ENCODE results near the gene CCDC28B. TPM values are rescaled to one million over a fixed set of nuclear protein-coding genes. Genes with fewer than 3 reads are reported as not detected.
A peak's percentile ranks its signal among the peaks of the same experiment; 100 is the strongest.

CCDC28B gene
- total and polyA plus RNA-seq, 3 experiments from 2014 or later = 14.7 to 21.0 (median 20.6) TPM

- ChIA-PET CTCF (interaction anchor here (0.7 to 7.2 kb wide), 21 partner anchors 8 to 138 kb away, joined by 3 to 77 read pairs (median 5); partner anchors contain the start of genes CCDC28B, FAM167B, HDAC1 and LCK), POLR2A (interaction anchor here (0.6 to 2.6 kb wide), 9 partner anchors 9 to 96 kb away, joined by 3 to 31 read pairs (median 4); partner anchors contain the start of genes CCDC28B, HDAC1, LCK and MARCKSL1)
- no peaks in the 10 kb centered on the region for H3K9me3 ChIP-seq (ENCODE audit: low read length)
- no peaks in the 10 kb centered on the region for H3K27me3 Mint-ChIP-seq
- H3K4me1 Mint-ChIP-seq = peaks cover 5 to 32% (median 6%) of the 10 kb centered on the region in 3 donors
- no peak overlapping the region for H3K27ac ChIP-seq (ENCODE audit: low read depth, low read length)
- peak overlapping the region; percentile 89 to 94 (median 92) for H3K4me3 Mint-ChIP-seq
- no peaks in the 10 kb centered on the region for H3K27me3 ChIP-seq (ENCODE audit: insufficient read depth, low read length, poor library complexity, severe bottlenecking)
- H3K36me3 Mint-ChIP-seq = peaks cover 0 to 2% (median 0%) of the 10 kb centered on the region in 3 donors
- peak overlapping the region in 2 of 8 donors; percentile 71 to 88 for H3K27ac Mint-ChIP-seq
- H3K9me3 Mint-ChIP-seq = no peaks in the 10 kb centered on the region
- no peaks in the 10 kb centered on the region for H3K36me3 ChIP-seq (ENCODE audit: insufficient read depth, low read length)
- peaks cover 16% of the 10 kb centered on the region for H3K4me1 ChIP-seq (ENCODE audit: insufficient read depth, low read length)
- peak overlapping the region; percentile 96 for H3K4me3 ChIP-seq (ENCODE audit: low read length)
- no peak for DNase-seq
Observed at GRCh38 chr1:32239790-32240139, 39.4 kb downstream of the CCDC28B start.

GRCh38 chr1:32240140-32240951 lies 40.0 kb downstream of the CCDC28B start:
- peak overlapping the region; percentile 24 for H3K27ac ChIP-seq (ENCODE audit: low read depth, low read length)
- H3K36me3 ChIP-seq (ENCODE audit: insufficient read depth, low read length) = no peaks in the 10 kb centered on the region
- Mint-ChIP-seq H3K9me3 (no peaks in the 10 kb centered on the region), H3K36me3 (peaks cover 0 to 2% (median 0%) of the 10 kb centered on the region in 3 donors), H3K27me3 (no peaks in the 10 kb centered on the region), H3K27ac (peak overlapping the region in 7 of 8 donors; percentile 56 to 88 (median 80)), H3K4me1 (peaks cover 5 to 32% (median 6%) of the 10 kb centered on the region in 3 donors), H3K4me3 (peak overlapping the region; percentile 89 to 94 (median 92))
- H3K9me3 ChIP-seq (ENCODE audit: low read length) = no peaks in the 10 kb centered on the region
- H3K4me3 ChIP-seq (ENCODE audit: low read length) = peak overlapping the region; percentile 96
- DNase-seq = peak; percentile 58 to 76 (median 62)
- H3K27me3 ChIP-seq (ENCODE audit: insufficient read depth, low read length, poor library complexity, severe bottlenecking) = no peaks in the 10 kb centered on the region
- H3K4me1 ChIP-seq (ENCODE audit: insufficient read depth, low read length) = peaks cover 16% of the 10 kb centered on the region
- ChIA-PET CTCF (interaction anchor here (0.7 to 7.2 kb wide), 35 partner anchors 8 to 137 kb away, joined by 3 to 77 read pairs (median 4); partner anchors contain the start of genes CCDC28B, FAM167B, HDAC1 and IQCC), POLR2A (interaction anchor here (0.5 to 2.6 kb wide), 16 partner anchors 8 to 143 kb away, joined by 3 to 31 read pairs (median 4); partner anchors contain the start of genes CCDC28B, HDAC1, LCK and MARCKSL1)

GRCh38 chr1:32241001-32241763 lies 40.8 kb downstream of the CCDC28B start:
- Mint-ChIP-seq H3K36me3 (peaks cover 0 to 2% (median 0%) of the 10 kb centered on the region in 3 donors), H3K4me3 (peak overlapping the region; percentile 89 to 94 (median 92)), H3K27me3 (no peaks in the 10 kb centered on the region), H3K27ac (peak overlapping the region; percentile 56 to 95 (median 76)), H3K4me1 (peaks cover 5 to 32% (median 6%) of the 10 kb centered on the region in 3 donors), H3K9me3 (no peaks in the 10 kb centered on the region)
- POLR2A ChIA-PET = interaction anchor here (0.5 to 2.6 kb wide), 15 partner anchors 10 to 238 kb away, joined by 3 to 31 read pairs (median 4); partner anchors contain the start of genes BSDC1, HDAC1, LCK and MARCKSL1
- peak overlapping the region; percentile 24 for H3K27ac ChIP-seq (ENCODE audit: low read depth, low read length)
- no peaks in the 10 kb centered on the region for H3K36me3 ChIP-seq (ENCODE audit: insufficient read depth, low read length)
- CTCF ChIA-PET = interaction anchor here (0.7 to 7.2 kb wide), 33 partner anchors 8 to 136 kb away, joined by 3 to 77 read pairs (median 4); partner anchors contain the start of genes CCDC28B, FAM167B, HDAC1 and IQCC
- DNase-seq = peak in 1 of 5 donors; percentile 63
- H3K9me3 ChIP-seq (ENCODE audit: low read length) = no peaks in the 10 kb centered on the region
- H3K4me1 ChIP-seq (ENCODE audit: insufficient read depth, low read length) = peaks cover 16% of the 10 kb centered on the region
- no peaks in the 10 kb centered on the region for H3K27me3 ChIP-seq (ENCODE audit: insufficient read depth, low read length, poor library complexity, severe bottlenecking)
- H3K4me3 ChIP-seq (ENCODE audit: low read length) = peak overlapping the region; percentile 96

GRCh38 chr1:32242341-32242851 lies 42.0 kb downstream of the CCDC28B start:
- Mint-ChIP-seq H3K4me3 (peak overlapping the region in 5 of 7 donors; percentile 1 to 51 (median 48)), H3K27ac (peak overlapping the region in 6 of 8 donors; percentile 27 to 83 (median 54))
- POLR2A ChIA-PET = interaction anchor here (0.7 to 0.9 kb wide), 2 partner anchors 50 to 363 kb away, joined by 3 to 16 read pairs; partner anchors contain the start of gene HDAC1

GRCh38 chr1:32246888-32247273 lies 46.5 kb downstream of the CCDC28B start, which contains the start of gene FAM167B:
FAM167B (plus strand) TSS chr1:32247222; CDS start chr1:32247422, 200 bp downstream.
- Mint-ChIP-seq H3K4me1 (peaks cover 36 to 57% (median 38%) of the 10 kb centered on the region in 3 donors), H3K27ac (peak within 1 kb of the TSS; percentile 72 to 100 (median 96)), H3K27me3 (peaks cover 0 to 4% of the 10 kb centered on the region in 2 donors), H3K9me3 (no peaks in the 10 kb centered on the region), H3K36me3 (peaks cover 0 to 14% (median 3%) of the 10 kb centered on the region in 3 donors), H3K4me3 (peak within 1 kb of the TSS; percentile 50 to 86 (median 75))
- peak within 1 kb of the TSS; percentile 60 for H3K4me3 ChIP-seq (ENCODE audit: low read length)
- no peaks in the 10 kb centered on the region for H3K36me3 ChIP-seq (ENCODE audit: insufficient read depth, low read length)
- no peaks in the 10 kb centered on the region for H3K27me3 ChIP-seq (ENCODE audit: insufficient read depth, low read length, poor library complexity, severe bottlenecking)
- ChIA-PET CTCF (interaction anchor here (0.8 to 13.4 kb wide), 6 partner anchors 9 to 75 kb away, joined by 3 to 181 read pairs (median 46); partner anchors contain the start of gene HDAC1), POLR2A (interaction anchor here (0.6 to 2.3 kb wide), 3 partner anchors 17 to 27 kb away, joined by 3 to 11 read pairs (median 3); no protein-coding TSS in a partner anchor)
- no peak for DNase-seq
- H3K4me1 ChIP-seq (ENCODE audit: insufficient read depth, low read length) = peaks cover 52% of the 10 kb centered on the region
- no peak within 1 kb of the TSS for H3K27ac ChIP-seq (ENCODE audit: low read depth, low read length)
- no peaks in the 10 kb centered on the region for H3K9me3 ChIP-seq (ENCODE audit: low read length)

More at GRCh38 chr1:32242341-32242851, 42.0 kb downstream of the CCDC28B start:
- Histone ChIP-seq H3K36me3 (ENCODE audit: insufficient read depth, low read length) (no peaks in the 10 kb centered on the region), H3K27ac (ENCODE audit: low read depth, low read length) (no peak overlapping the region), H3K4me3 (ENCODE audit: low read length) (no peak overlapping the region), H3K9me3 (ENCODE audit: low read length) (no peaks in the 10 kb centered on the region), H3K27me3 (ENCODE audit: insufficient read depth, low read length, poor library complexity, severe bottlenecking) (no peaks in the 10 kb centered on the region), H3K4me1 (ENCODE audit: insufficient read depth, low read length) (peaks cover 28% of the 10 kb centered on the region)
- peaks cover 0 to 2% (median 0%) of the 10 kb centered on the region in 3 donors for H3K36me3 Mint-ChIP-seq
- no peaks in the 10 kb centered on the region for H3K9me3 Mint-ChIP-seq
- CTCF ChIA-PET = interaction anchor here (1.0 to 2.7 kb wide), 5 partner anchors 19 to 78 kb away, joined by 3 to 9 read pairs (median 4); no protein-coding TSS in a partner anchor
- DNase-seq = no peak
- no peaks in the 10 kb centered on the region for H3K27me3 Mint-ChIP-seq
- peaks cover 6 to 44% (median 11%) of the 10 kb centered on the region in 3 donors for H3K4me1 Mint-ChIP-seq

- H3K36me3 Mint-ChIP-seq = peaks cover under 1 to 20% (median 5%) of the 10 kb centered on the region in 3 donors
- Histone ChIP-seq H3K4me1 (ENCODE audit: insufficient read depth, low read length) (peaks cover 48% of the 10 kb centered on the region), H3K4me3 (ENCODE audit: low read length) (peak overlapping the region; percentile 60), H3K9me3 (ENCODE audit: low read length) (no peaks in the 10 kb centered on the region), H3K27me3 (ENCODE audit: insufficient read depth, low read length, poor library complexity, severe bottlenecking) (no peaks in the 10 kb centered on the region), H3K36me3 (ENCODE audit: insufficient read depth, low read length) (no peaks in the 10 kb centered on the region), H3K27ac (ENCODE audit: low read depth, low read length) (no peak overlapping the region)
- H3K4me3 Mint-ChIP-seq = peak overlapping the region in 4 of 7 donors; percentile 50 to 81 (median 74)
- H3K27ac Mint-ChIP-seq = peak overlapping the region; percentile 72 to 100 (median 96)
- ChIA-PET CTCF (interaction anchor here (0.9 to 13.4 kb wide), 17 partner anchors 9 to 108 kb away, joined by 3 to 181 read pairs (median 6); partner anchors contain the start of genes HDAC1 and IQCC), POLR2A (interaction anchor here (1.8 to 2.3 kb wide), 2 partner anchors 26 to 44 kb away, joined by 11 to 14 read pairs; partner anchors contain the start of gene HDAC1)
- peaks cover 0 to 4% of the 10 kb centered on the region in 2 donors for H3K27me3 Mint-ChIP-seq
- no peak for DNase-seq
- no peaks in the 10 kb centered on the region for H3K9me3 Mint-ChIP-seq
- H3K4me1 Mint-ChIP-seq = peaks cover 32 to 52% (median 37%) of the 10 kb centered on the region in 3 donors
Observed at GRCh38 chr1:32247452-32247851, 47.1 kb downstream of the CCDC28B start.
